PC-3 (cell line): Measurements from ENCODE around the gene NDUFB6. TPM values are rescaled to one million over a fixed set of nuclear protein-coding genes. Genes with fewer than 3 reads are reported as not detected.

Source experiments
- ATAC-seq: fragments of 200-7000 bp; cut with Tn5 transposase; 2 replicates; pipeline ENCODE4 v1.9.1; 2020; ENCODE audit warnings: mild to moderate bottlenecking, moderate library complexity
- BruUV-seq: library from RNA; stranded (reverse); fragments of 400-500 nt; replicated peaks from 2 replicates; lab custom pipeline; 2021; lab: Mats Ljungman, UMichigan
- CTCF ChIA-PET: fragments of 300-600 bp; sonication (Branson Sonifier 250); formaldehyde crosslinking; loops from one replicate; lab custom pipeline; 2022; ENCODE audit warnings: antibody characterized with exemption; lab: Charles Lee
- POLR2A ChIA-PET: fragments of 300-600 bp; sonication (Branson Sonifier 250); formaldehyde crosslinking; loops from one replicate; lab custom pipeline; 2022; ENCODE audit warnings: antibody characterized with exemption; ENCODE audit not compliant: unreplicated experiment; lab: Charles Lee
- DNase-seq: peaks from one replicate; pipeline ENCODE4 v3.0.0-alpha.2; 2015
- H2AFZ ChIP-seq: fragments of 300-600 bp; sonication (generic); 2 replicates; pipeline ENCODE4 v1.6.0; 2016; ENCODE audit warnings: antibody characterized with exemption, low read length
- H3F3A ChIP-seq: fragments of 300-600 bp; sonication (generic); one replicate; pipeline ENCODE4 v1.6.0; 2017; ENCODE audit warnings: antibody characterized with exemption, low read length, control low read depth, mild to moderate bottlenecking; ENCODE audit not compliant: unreplicated experiment
- H3K27ac ChIP-seq: fragments of 300-600 bp; sonication (generic); 2 replicates; pipeline ENCODE4 v1.5.1; 2016; ENCODE audit warnings: mild to moderate bottlenecking, low read length
- H3K27me3 ChIP-seq: fragments of 300-600 bp; sonication (generic); 2 replicates; pipeline ENCODE4 v1.6.1; 2016; ENCODE audit warnings: low read length, mixed read lengths
- H3K36me3 ChIP-seq: fragments of 300-600 bp; sonication (generic); 2 replicates; pipeline ENCODE4 v1.6.1; 2016; ENCODE audit warnings: low read depth, mixed run types, low read length, mixed read lengths
- H3K4me1 ChIP-seq: fragments of 300-600 bp; sonication (generic); 2 replicates; pipeline ENCODE4 v1.5.1; 2016; ENCODE audit warnings: low read length; ENCODE audit not compliant: insufficient read depth
- H3K4me2 ChIP-seq: fragments of 300-600 bp; sonication (generic); 2 replicates; pipeline ENCODE4 v1.6.0; 2016; ENCODE audit warnings: low read length
- H3K4me3 ChIP-seq: fragments of 300-600 bp; sonication (generic); 2 replicates; pipeline ENCODE4 v1.5.1; 2016; ENCODE audit warnings: mild to moderate bottlenecking, low read length, mixed read lengths
- H3K79me2 ChIP-seq: fragments of 300-600 bp; sonication (generic); 2 replicates; pipeline ENCODE4 v1.6.1; 2017; ENCODE audit warnings: low read length, mixed read lengths
- H3K9ac ChIP-seq: fragments of 300-600 bp; sonication (generic); 2 replicates; pipeline ENCODE4 v1.6.0; 2016; ENCODE audit warnings: mild to moderate bottlenecking, low read length
- H3K9me2 ChIP-seq: fragments of 300-600 bp; sonication (generic); replicated peaks from 2 replicates; pipeline ENCODE4 v1.6.1; 2016; ENCODE audit warnings: mixed run types, low read length, mixed read lengths
- H3K9me3 ChIP-seq: fragments of 300-600 bp; sonication (generic); 2 replicates; pipeline ENCODE4 v1.6.1; 2016; ENCODE audit warnings: low read length, mixed read lengths
- H4K20me1 ChIP-seq: fragments of 300-600 bp; sonication (generic); 2 replicates; pipeline ENCODE4 v1.6.1; 2016; ENCODE audit warnings: low read length, mixed read lengths
- CTCF ChIP-seq: fragments of 300-600 bp; sonication (generic); conservative IDR thresholded peaks from 2 replicates; pipeline ENCODE4 v1.5.1; 2017; ENCODE audit warnings: antibody characterized with exemption, low read depth, mild to moderate bottlenecking, low read length
- EZH2 ChIP-seq: fragments of 300-600 bp; sonication (generic); IDR thresholded peaks from one replicate; pipeline ENCODE4 v1.6.1; 2017; ENCODE audit warnings: antibody characterized with exemption, mild to moderate bottlenecking, low read length; ENCODE audit not compliant: unreplicated experiment
- EZH2phosphoT487 ChIP-seq: fragments of 300-600 bp; sonication (generic); IDR thresholded peaks from 2 replicates; pipeline ENCODE4 v1.6.1; 2018; ENCODE audit warnings: mild to moderate bottlenecking, antibody characterized with exemption, low read length, borderline replicate concordance
- intact Hi-C: fragments of 100-400 bp; cut with micrococcal nuclease; formaldehyde crosslinking; loops from 2 replicates; pipeline ENCODE4 v1.9.0; 2023
- total RNA-seq: library from RNA; depleted of rRNA; stranded (reverse); fragments of >200 nt; gene quantifications from 2 replicates; pipeline ENCODE4 v1.2.3, GENCODE V29; 2014

The NDUFB6 gene
- total RNA-seq, 1 experiment from 2014 or later: 86.4 TPM

GRCh38 chr9:32526041-32526706 lies 46.8 kb downstream of the NDUFB6 start, which contains the start of gene RIGI:
Gene RIGI (minus strand): TSS chr9:32526196. CDS start chr9:32526166, 30 bp downstream.
- H3K79me2 ChIP-seq: peaks cover 28% of the 10 kb centered on the region
- intact Hi-C loops: loop anchor here (2.0 kb wide), 2 partner anchors 47 to 147 kb away; partner anchors contain the start of gene NDUFB6
- peak within 1 kb of the TSS; percentile 79 for H3K9ac ChIP-seq
- H3K27me3 ChIP-seq: no peaks in the 10 kb centered on the region
- H3K9me2 ChIP-seq: no peaks in the 10 kb centered on the region
- no peaks in the 10 kb centered on the region for H3K9me3 ChIP-seq
- H2AFZ ChIP-seq: peak within 1 kb of the TSS; percentile 94
- no peaks in the 10 kb centered on the region for H4K20me1 ChIP-seq
- peak within 1 kb of the TSS; percentile 92 for H3K4me3 ChIP-seq
- peak within 1 kb of the TSS; percentile 98 for H3K4me2 ChIP-seq
- TF ChIP-seq CTCF: peak; percentile 63
- no peak for TF ChIP-seq EZH2phosphoT487
- H3F3A ChIP-seq: no peaks in the 10 kb centered on the region
- BruUV-seq: no TSS peak
- ChIA-PET POLR2A (interaction anchor here (1.2 kb wide), 1 partner anchor 147 kb away, joined by 12 read pairs; no protein-coding TSS in a partner anchor), CTCF (interaction anchor here (0.5 to 2.1 kb wide), 8 partner anchors 14 to 147 kb away, joined by 3 to 16 read pairs (median 4); no protein-coding TSS in a partner anchor)
- DNase-seq: peak; percentile 87
- peak; percentile 88 for ATAC-seq
- peaks cover 7% of the 10 kb centered on the region; the same call in 1 of the 2 replicates for H3K4me1 ChIP-seq
- peak within 1 kb of the TSS; percentile 78 for H3K27ac ChIP-seq
- no peaks in the 10 kb centered on the region for H3K36me3 ChIP-seq

- Histone ChIP-seq H3K36me3 (no peaks in the 10 kb centered on the region), H3K4me1 (peaks cover 7% of the 10 kb centered on the region; the same call in 1 of the 2 replicates), H3K79me2 (peaks cover 28% of the 10 kb centered on the region), H3K4me3 (peak overlapping the region; percentile 92), H3K9me2 (no peaks in the 10 kb centered on the region), H3K27ac (peak overlapping the region; percentile 78), H3K4me2 (peak overlapping the region; percentile 98), H3K9me3 (no peaks in the 10 kb centered on the region), H4K20me1 (no peaks in the 10 kb centered on the region), H3F3A (no peaks in the 10 kb centered on the region), H3K9ac (peak overlapping the region; percentile 79), H3K27me3 (no peaks in the 10 kb centered on the region), H2AFZ (peak overlapping the region; percentile 94)
- TF ChIP-seq EZH2 (no peak), EZH2phosphoT487 (no peak), CTCF (no peak)
- intact Hi-C loops: loop anchor here (2.0 kb wide), 2 partner anchors 47 to 147 kb away; partner anchors contain the start of gene NDUFB6
- CTCF ChIA-PET: interaction anchor here (0.5 to 2.1 kb wide), 6 partner anchors 15 to 147 kb away, joined by 3 to 16 read pairs (median 4); no protein-coding TSS in a partner anchor
- BruUV-seq: TSS peak; percentile 69
- DNase-seq: no peak
- POLR2A ChIA-PET: interaction anchor here (1.2 kb wide), 1 partner anchor 147 kb away, joined by 12 read pairs; no protein-coding TSS in a partner anchor
- no peak for ATAC-seq
Observed at GRCh38 chr9:32525709-32526030, 47.3 kb downstream of the NDUFB6 start.
